GM19463 (cell line): Measurements from ENCODE around the gene ZNF860.
"Not testable (repeated sequence)": the region's sequence is repeated elsewhere in the genome, so short reads cannot be mapped to it uniquely, and the experiment has no call there.

Source experiments
- ATAC-seq: cut with Tn5 transposase; IDR thresholded peaks from one replicate; pipeline ENCODE4 v1.9.1; 2021; ENCODE audit warnings: mild to moderate bottlenecking, moderate library complexity; ENCODE audit not compliant: unreplicated experiment

Gene ZNF860

DNA sequence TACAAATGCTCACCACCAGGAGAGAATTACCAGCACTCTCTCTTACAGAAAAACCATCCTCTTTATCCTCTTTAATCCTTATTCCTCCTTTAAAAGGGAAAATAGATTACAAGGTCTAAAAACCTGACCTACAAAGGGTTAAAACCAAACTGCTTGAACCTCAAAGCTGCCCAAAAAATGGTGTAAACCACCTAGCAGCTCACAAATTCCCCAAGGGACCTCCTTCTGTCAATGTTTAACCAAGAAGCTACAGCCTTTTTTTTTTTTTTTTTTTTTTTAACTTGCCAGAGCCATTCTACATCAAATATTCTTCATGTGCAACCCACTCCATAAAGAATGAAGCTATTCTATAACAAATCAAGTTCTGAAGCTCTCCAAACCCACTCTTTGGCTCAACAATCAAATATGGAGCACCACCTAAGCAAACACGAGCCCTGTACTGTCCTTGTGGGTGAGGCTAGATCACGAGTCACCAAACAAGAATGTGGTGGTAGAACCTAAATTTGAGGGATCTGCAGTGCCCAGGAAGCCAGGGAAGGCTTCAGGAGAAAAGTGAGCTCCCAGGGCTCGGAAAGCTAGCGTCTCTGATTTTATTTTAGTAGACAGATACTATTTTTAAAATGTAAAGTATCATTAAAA lies 20.6 kb upstream of the ZNF860 start:
- ATAC-seq = peak; percentile 55

GRCh38 chr3:31962801-31963205 lies 18.7 kb upstream of the ZNF860 start:
- no peak for ATAC-seq

DNA sequence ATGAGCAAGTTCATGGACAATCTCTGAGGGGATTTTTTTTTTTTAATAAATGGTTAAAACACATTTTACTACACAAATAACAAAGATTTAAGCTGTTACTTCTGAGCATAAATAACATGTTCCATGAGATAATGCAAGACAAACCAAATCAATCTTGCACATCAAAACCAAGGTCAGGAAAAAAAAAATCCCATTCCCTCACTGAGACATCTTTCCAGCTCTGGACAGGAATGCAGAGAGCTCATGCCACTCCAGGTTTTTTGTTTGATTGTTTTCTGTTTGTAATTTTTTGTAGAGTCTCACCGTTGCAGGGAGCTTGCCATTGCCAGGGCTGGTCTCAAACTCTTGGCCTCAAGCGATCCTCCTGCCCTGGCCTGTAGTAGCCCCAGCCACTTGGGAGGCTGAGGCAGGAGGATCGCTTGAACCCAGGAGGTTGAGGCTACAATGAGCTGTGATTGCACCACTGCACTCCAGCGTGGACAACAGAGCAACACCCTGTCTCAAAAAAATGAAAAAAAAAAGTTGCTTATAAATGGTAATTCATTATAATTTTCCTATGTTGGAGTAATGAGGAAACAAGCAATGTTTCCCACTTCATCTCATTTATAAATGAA lies 14.5 kb upstream of the ZNF860 start:
- no peak for ATAC-seq

GRCh38 chr3:31967592-31967991 lies 14.0 kb upstream of the ZNF860 start:
- ATAC-seq = no peak

DNA sequence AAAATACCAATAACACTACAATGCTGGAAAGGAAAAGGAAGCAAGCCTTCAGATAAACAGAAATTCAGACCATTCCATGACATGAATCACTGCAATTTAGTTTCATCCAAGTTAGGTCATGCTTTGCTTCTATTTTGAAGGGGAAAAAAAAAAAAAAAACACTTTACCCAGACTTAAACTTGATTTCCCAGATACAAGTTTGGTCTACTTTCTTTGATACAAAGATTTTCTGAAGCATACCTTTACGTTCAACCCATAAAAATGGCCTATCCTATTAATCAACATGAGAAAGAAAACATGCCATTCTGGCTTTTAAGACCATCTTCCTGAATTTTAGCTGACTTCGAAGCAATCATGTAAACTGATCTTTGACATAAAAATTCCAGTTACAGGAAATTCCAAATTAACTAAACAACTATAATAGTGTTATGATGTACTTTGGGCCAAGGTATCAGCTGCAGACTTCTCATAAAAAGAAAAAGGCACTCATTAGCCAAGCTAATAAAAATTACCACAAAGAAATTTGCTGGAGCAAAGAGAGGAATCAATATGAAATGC lies 13.1 kb upstream of the ZNF860 start:
- ATAC-seq = no peak

GRCh38 chr3:31968927-31969418 lies 12.6 kb upstream of the ZNF860 start:
- no peak for ATAC-seq

GRCh38 chr3:31971607-31972006 lies 9.9 kb upstream of the ZNF860 start:
- ATAC-seq = no peak

GRCh38 chr3:31973081-31973480 lies 8.5 kb upstream of the ZNF860 start:
- no peak for ATAC-seq

GRCh38 chr3:31973837-31974236 lies 7.7 kb upstream of the ZNF860 start:
- ATAC-seq = no peak

DNA sequence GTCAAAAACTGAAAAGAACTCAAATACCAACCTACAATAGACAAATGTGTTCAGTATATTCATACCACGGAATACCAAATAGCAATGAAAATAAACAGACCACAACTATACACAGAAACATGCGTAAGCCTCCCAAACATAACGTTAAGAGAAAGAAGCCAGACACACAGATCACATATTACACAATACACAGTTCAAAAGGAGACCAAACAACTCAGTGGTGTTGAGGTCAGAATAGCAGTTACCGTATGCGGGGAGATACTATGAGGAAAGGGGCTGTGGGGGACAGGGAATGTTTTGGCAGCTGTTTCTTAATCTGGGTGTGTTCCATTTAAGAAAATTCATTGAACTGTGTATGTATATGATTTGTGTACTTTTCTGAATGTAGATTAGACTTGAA lies 7.1 kb upstream of the ZNF860 start:
- no peak for ATAC-seq

GRCh38 chr3:31974964-31975363 lies 6.6 kb upstream of the ZNF860 start:
- no peak for ATAC-seq

DNA sequence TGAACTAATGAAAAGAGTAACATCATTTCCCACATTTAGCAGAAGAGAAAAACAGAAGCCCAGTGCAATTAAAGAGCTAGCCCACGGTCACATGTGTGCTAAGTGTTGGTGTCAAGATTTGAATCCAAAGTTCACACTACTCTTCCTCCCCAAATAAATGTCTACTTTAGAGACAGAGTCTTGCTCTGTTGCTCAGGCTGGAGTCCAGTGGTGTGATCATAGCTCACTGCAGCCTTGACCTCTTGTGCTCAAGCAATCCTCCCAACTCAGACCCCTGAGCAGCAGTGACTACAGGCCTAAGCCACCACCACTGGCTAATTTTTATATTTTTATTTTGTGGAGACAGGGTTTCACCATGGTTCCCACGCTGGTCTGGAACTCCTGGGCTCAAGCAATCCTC lies 5.2 kb upstream of the ZNF860 start:
- ATAC-seq = no peak

- ATAC-seq = no peak
Measured at GRCh38 chr3:31977736-31978135, 3.8 kb upstream of the ZNF860 start.

- ATAC-seq = no peak
Measured at GRCh38 chr3:31978553-31978952, 3.0 kb upstream of the ZNF860 start.

DNA sequence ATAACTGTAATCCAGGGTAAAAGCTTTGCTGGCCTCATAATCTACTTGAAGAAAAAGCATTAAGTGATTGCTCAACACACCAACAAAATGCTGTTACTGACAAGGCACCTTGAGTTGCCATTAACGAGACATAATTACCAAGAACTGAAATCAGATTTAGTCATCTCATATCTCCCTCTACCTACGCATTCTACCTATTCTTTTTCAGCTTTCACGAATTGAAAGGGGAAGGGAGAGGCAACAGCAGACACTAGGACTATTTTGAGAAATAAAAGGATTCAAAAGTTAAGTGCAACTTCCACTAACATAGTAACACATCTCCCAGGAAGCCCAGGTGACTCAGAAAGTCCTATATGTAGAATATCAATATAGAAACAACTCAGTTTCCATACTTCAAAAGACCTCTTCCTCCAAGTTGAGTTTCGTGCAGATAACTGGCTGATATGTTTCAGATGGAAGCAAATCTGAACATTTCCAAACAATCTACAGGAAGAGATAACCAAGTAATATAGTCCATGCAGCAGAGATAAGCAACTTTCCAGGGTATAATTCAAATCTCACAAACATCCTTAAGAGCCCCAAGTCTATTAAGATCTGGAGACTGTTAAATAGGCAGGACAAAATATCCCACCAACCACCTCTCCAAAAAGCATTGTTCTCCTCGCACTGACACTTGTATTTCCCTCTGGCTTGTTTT lies 2.4 kb upstream of the ZNF860 start:
- peak; percentile 54 for ATAC-seq

- ATAC-seq = peak; percentile 43
Measured at GRCh38 chr3:31980530-31981205, 882 bp upstream of the ZNF860 start.

- no peak for ATAC-seq
Measured at GRCh38 chr3:31984321-31984720, 2.8 kb downstream of the ZNF860 start.

DNA sequence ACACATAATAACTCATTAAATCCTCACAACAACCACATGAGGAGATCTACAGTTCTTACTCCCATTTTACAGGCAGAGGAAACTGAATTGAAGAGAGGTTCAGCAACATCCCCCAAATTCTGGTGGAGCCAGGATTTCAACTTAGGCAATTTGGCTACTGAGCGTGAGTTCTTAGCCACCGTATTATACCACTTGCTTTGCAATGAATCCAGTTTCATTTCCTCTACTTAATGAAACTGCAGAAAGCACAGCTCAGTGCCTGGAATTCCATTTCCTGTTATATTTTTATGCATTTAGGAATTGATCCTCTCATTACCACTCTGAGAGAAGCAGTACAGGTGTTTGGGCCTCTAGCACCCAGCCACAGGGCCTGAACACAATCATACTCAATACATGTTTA lies 4.3 kb downstream of the ZNF860 start:
- no peak for ATAC-seq

DNA sequence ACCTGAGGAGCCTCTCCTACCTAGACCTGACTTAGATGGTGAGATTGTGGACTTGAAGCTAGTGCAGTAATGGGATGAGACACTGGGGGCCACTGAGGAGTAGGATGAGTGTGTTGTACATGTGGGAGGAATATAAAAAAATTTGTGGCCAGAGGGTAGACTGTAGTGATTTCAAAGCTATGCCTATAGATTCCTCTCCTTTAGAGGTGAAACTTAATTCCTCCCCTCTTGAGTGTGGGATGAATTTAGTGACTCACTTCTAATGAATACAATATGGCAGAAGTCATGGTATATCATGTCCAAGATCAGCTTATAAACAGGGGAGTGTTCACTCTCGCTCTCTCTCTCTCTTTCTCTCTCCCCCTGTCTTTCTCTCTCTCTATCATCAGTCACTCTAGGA lies 6.7 kb downstream of the ZNF860 start:
- no peak for ATAC-seq

GRCh38 chr3:31992995-31993394 lies 11.4 kb downstream of the ZNF860 start:
- not testable (repeated sequence) for ATAC-seq

- ATAC-seq = no peak
Measured at GRCh38 chr3:31993843-31994242, 12.3 kb downstream of the ZNF860 start.
